Activated CD4-positive, alpha-beta T cell treated with anti-CD3 and anti-CD28 coated beads for 4 hours (primary cell): Measurements from ENCODE around the gene CYS1.
A peak's percentile ranks its signal among the peaks of the same experiment; 100 is the strongest.
"Not testable (repeated sequence)": the region's sequence is repeated elsewhere in the genome, so short reads cannot be mapped to it uniquely, and the experiment has no call there.

Experiments
- DNase-seq, 2 donors: peaks; one replicate each; pipeline ENCODE4 v3.0.0-alpha.2; 2020

Gene CYS1

GRCh38 chr2:10079870-10080535 lies at the start of gene CYS1:
CYS1 (minus strand) TSS chr2:10080411; CDS start chr2:10080223, 188 bp downstream.
- DNase-seq, result no peak

GRCh38 chr2:10129490-10129889 lies 49.3 kb upstream of the CYS1 start:
- DNase-seq, result no peak

- DNase-seq, result no peak
Measured at GRCh38 chr2:10128420-10128819, 48.2 kb upstream of the CYS1 start.

- no peak for DNase-seq
Measured at GRCh38 chr2:10126632-10127026, 46.4 kb upstream of the CYS1 start.

- DNase-seq, result no peak
Measured at GRCh38 chr2:10125842-10126631, 45.8 kb upstream of the CYS1 start.

- peak; percentile 39 to 62 for DNase-seq
Measured at GRCh38 chr2:10124538-10125045, 44.4 kb upstream of the CYS1 start.

GRCh38 chr2:10123281-10123680 lies 43.1 kb upstream of the CYS1 start:
- no peak for DNase-seq

GRCh38 chr2:10122500-10123280 lies 42.5 kb upstream of the CYS1 start, which contains the start of gene RRM2:
RRM2 (plus strand) TSS chr2:10122739; CDS start chr2:10122799, 60 bp downstream.
- DNase-seq, result peak; percentile 83 to 85

GRCh38 chr2:10120877-10121574 lies 40.8 kb upstream of the CYS1 start:
- no peak for DNase-seq

GRCh38 chr2:10120158-10120876 lies 40.1 kb upstream of the CYS1 start:
- peak; percentile 92 to 93 for DNase-seq

GRCh38 chr2:10119601-10120157 lies 39.5 kb upstream of the CYS1 start:
- no peak for DNase-seq

GRCh38 chr2:10119027-10119325 lies 38.8 kb upstream of the CYS1 start:
- no peak for DNase-seq

- DNase-seq, result no peak
Measured at GRCh38 chr2:10109311-10109710, 29.1 kb upstream of the CYS1 start.

GRCh38 chr2:10104906-10105305 lies 24.7 kb upstream of the CYS1 start:
- DNase-seq, result not testable (repeated sequence)

GRCh38 chr2:10103179-10103578 lies 23.0 kb upstream of the CYS1 start:
- no peak for DNase-seq

GRCh38 chr2:10101491-10101890 lies 21.3 kb upstream of the CYS1 start:
- no peak for DNase-seq

GRCh38 chr2:10097352-10098148 lies 17.3 kb upstream of the CYS1 start:
- DNase-seq, result peak; percentile 23 to 26

GRCh38 chr2:10096641-10097040 lies 16.4 kb upstream of the CYS1 start:
- no peak for DNase-seq

GRCh38 chr2:10095175-10095574 lies 15.0 kb upstream of the CYS1 start:
- no peak for DNase-seq

- no peak for DNase-seq
Measured at GRCh38 chr2:10094271-10094814, 14.1 kb upstream of the CYS1 start.

- not testable (repeated sequence) for DNase-seq
Measured at GRCh38 chr2:10091889-10092244, 11.7 kb upstream of the CYS1 start.
